ENCODE data around the gene NME1.

The NME1 gene

DNA sequence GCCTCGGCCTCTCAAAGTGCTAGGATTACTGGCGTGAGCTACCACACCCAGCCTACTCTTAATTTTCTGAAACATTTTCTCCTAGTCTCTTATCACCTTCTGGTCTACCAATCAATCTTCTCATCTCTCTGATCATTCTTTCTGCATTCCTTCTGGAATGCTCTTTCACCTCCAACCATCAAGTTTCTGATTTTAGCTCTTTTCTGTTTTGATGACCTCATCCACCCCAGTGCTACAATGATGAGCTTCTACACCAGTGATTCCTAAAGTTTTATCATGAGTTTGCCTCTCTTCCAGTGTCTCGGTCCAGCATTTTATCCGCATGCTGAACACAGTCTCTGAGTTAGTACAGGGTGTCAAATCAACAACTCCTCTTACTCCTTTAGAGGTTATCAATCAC is 44.4 kb downstream of the NME1 start:
- DNase-seq = no peak

DNA sequence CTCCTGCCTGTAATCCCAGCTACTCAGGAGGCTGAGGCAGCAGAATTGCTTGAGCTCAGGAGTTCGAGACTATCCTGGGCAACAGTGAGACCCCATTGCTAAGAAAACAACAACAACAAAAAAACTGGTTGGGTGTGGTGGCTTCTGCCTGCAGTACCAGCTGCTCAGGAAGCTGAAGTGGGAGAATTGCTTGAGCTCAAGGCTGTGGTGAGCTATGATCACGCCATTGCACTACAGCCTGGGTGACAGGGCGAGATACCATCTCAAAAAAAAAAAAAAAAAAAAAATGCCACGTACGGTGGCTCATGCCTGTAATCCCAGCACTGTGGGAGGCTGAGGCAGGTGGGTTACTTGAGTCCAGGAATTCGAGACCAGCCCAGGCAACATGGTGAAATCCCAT is 46.9 kb downstream of the NME1 start:
- no peak for DNase-seq

- no peak for DNase-seq
These were observed 47.5 kb downstream of the NME1 start for GRCh38 chr17:51200846-51201245.

GRCh38 chr17:51203838-51204237 is 50.5 kb downstream of the NME1 start:
- DNase-seq = no peak

Measured in T1000 (cell line).